GDM1 (cell line): ENCODE results near the gene PET100.
"Not testable (repeated sequence)": the region's sequence is repeated elsewhere in the genome, so short reads cannot be mapped to it uniquely, and the experiment has no call there.

Experiments
- DNase-seq: peaks from one replicate; lab custom pipeline; 2025; lab: John Stamatoyannopoulos, UW

PET100 gene

DNA sequence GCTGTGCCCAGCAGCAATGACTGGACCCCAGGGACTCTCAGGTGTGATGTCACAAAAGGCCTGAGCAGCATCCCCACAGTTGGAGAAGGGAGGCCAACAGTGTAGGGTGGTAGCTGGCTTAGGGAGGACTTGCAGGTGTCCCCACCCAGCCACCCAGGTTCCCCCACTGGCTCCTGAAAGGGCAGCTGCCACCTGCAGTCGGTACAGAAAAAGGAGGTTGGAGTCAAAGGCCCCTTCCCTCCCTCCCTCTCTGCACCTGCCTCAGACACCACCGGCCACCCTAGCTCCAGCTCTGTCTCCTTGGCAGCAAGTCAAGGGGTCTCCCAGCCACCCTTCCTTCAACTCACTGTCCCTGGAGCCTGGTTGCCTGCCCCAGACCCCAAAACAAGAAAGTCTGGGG is 4.1 kb downstream of the PET100 start, which contains the start of gene PCP2:
Gene PCP2, minus strand, starts transcription at position 22 of the 400 bp plus-strand sequence. CDS start 262 bp downstream, outside the sequence.
- no peak for DNase-seq

GRCh38 chr19:7635670-7636069 is 6.1 kb downstream of the PET100 start:
- DNase-seq, result no peak

DNA sequence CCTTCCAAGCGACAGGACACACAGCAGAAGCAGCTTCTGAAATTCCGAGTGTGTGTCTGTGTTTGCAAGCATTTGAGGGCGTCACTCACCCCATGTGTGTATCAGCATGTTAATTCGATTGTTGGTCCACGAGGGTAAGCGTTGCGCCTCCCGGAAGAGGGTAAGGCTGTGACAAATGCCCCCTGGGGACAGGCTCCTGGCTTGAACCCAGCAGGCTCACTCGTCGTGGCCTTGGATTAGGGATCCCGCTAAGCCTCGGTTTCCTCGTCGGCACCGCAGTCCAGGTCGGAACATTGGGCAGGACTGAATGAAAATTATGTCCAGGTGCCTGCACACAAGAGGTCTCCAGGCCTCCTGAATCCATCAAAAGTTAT is 6.7 kb downstream of the PET100 start:
- no peak for DNase-seq

- peak; percentile 62 for DNase-seq
These were observed 7.2 kb downstream of the PET100 start, which contains the start of gene STXBP2 for GRCh38 chr19:7636691-7637373. Gene STXBP2 (plus strand): TSS chr19:7637110. CDS start chr19:7637150, 40 bp downstream.

GRCh38 chr19:7637374-7638256 is 8.0 kb downstream of the PET100 start:
- no peak for DNase-seq

DNA sequence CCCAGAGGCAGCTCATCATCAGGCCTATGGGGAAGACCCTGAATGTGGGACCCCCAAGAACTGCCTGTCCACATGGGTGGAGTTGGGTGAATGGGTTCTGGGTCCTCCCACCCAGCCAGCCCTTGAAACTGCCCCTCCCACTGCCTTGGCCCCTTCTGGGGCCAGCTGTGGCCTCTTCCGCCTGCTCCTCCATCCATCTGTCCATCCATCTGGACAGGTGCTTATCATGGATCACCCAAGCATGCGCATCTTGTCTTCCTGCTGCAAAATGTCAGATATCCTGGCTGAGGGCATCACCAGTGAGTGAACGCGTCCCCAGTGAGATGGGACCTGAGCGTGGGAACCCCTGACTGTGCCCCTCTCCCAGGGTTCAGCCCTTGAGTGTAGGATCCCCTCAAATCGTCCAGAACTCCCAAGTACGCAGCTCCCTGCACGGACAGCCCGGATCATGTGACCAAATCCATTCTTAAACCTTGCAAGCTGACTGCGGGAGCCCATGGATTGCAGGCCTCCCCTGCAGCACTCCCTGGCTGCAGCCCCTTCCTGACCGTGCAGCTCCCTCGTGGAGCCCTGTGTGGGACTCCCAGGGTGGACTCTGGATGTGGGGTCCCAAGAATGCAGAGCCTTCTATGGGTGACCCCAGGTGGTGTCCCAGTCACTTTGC is 9.3 kb downstream of the PET100 start:
- DNase-seq, result no peak

DNA sequence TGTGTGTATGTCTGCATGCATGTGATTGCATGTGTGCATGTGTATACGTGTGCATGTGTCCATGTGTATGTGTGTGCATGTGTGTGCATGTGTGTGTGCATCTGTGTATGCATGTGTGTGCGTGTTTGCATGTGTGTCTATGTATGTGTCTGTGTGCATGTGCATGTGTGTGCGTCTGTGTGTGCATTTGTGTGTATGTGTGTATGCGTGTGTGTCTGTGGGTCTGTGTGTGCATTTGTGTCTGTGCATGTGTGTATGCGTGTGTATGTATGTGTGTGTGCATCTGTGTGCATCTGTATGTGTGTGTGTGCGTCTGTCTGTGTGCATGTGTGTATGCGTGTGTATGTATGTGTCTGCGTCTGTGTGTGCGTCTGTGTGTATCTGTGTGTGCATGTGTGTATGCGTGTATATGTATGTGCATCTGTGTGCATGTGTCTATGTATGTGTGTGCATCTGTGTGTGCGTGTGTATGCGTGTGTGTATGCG is 10.3 kb downstream of the PET100 start:
- DNase-seq, result no peak

GRCh38 chr19:7640803-7641202 is 11.2 kb downstream of the PET100 start:
- no peak for DNase-seq

- no peak for DNase-seq
These were observed 12.0 kb downstream of the PET100 start for GRCh38 chr19:7641290-7642276.

- DNase-seq, result no peak
These were observed 12.9 kb downstream of the PET100 start for GRCh38 chr19:7642295-7643030.

DNA sequence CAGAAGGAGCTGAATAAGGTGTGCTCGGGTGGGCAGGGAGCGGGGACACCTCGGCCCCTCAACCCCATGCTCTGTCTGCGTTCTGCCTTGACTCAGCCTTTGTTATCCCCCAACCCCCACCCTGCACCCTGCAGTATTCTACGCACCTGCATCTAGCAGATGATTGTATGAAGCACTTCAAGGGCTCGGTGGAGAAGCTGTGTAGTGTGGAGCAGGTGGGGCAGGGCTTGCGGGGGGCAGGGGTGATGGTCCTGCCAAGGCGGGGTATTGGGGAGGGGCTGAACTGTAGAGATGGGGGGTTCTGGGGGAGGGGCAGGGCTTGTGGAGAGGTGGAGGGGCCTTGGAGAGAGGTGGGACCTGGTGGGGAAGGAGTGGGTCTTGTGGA is 13.4 kb downstream of the PET100 start:
- DNase-seq, result no peak

- not testable (repeated sequence) for DNase-seq
These were observed 14.3 kb downstream of the PET100 start for GRCh38 chr19:7643629-7644549.

DNA sequence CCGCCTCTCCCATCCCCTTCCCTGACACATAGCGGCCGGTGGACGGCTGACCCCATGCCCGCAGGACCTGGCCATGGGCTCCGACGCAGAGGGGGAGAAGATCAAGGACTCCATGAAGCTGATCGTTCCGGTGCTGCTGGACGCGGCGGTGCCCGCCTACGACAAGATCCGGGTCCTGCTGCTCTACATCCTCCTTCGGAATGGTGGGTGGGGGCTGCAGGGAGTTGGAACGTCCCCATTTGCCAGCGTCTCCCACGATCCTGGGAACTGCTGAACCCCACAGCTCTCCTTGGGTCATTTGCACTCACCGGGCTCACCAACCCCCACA is 14.9 kb downstream of the PET100 start:
- DNase-seq, result no peak

DNA sequence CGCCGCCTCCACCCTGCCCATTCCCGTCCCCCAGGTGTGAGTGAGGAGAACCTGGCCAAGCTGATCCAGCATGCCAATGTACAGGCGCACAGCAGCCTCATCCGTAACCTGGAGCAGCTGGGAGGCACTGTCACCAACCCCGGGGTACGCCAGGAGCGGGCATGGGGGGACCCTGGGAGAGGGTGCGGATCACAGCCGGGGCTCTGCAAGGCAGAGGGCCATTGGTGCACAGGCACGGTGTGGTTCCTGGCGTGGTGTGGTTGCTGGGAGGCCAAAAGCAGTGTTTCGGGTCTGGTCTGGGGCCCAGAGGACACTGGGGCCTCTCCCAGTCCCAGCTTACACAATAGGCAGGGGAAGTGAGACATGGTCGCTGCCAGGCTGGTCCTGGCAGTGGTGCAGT is 15.6 kb downstream of the PET100 start:
- DNase-seq, result no peak

- DNase-seq, result no peak
These were observed 16.2 kb downstream of the PET100 start for GRCh38 chr19:7645656-7646425.

DNA sequence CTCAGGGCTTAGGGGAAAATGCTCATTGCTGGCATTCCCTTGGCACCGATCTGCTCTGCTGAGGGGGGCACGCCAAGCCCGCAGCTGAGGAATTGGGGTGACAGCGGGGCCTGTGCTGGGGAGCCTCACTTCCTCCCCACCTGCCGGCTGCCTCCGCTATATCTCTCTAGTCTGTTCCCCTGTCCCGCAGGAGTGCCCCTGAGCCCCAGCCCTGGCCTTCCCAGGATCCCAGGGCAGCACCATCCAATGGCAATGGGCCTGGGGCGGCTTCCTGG is 16.8 kb downstream of the PET100 start:
- no peak for DNase-seq

GRCh38 chr19:7647156-7647555 is 17.6 kb downstream of the PET100 start:
- DNase-seq, result no peak

DNA sequence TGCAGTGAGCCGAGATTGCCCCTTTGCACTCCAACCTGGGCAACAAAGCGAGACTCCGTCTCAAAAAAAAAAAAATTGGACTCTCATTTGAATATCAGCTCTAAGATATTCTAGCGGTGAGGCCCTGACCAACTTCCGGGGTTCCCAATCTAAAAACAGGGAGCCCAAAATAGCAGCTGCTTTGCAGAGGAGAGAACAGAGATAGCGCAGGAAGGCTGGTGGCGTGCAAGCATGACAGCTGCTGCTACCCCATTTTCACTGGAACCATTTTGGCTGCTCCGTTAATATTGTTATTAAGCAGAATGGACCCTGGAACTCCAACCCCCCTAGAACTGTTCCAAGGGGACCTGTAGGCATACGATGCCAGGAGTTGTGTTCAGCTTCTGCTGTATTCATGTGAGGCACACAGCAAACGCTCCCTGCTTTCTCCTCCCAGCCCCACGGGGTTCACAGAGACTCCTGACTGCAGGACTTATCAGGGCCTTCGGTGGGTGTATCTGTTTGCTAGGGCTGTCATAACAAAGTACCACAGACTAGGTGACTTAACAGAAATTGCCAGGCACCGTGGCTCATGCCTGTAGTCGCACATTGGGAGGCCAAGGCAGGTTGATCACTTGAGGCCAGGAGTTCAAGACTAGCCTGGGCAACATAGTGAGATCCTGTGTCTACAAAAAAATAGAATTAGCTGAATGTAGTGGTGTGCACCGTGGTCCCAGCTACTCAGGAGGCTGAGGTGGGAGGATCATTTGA is 18.8 kb downstream of the PET100 start:
- no peak for DNase-seq
